GM18505 (cell line): Measurements from ENCODE around the gene OR51I2.

ENCODE experiments used
- ATAC-seq: cut with Tn5 transposase; IDR thresholded peaks from one replicate; pipeline ENCODE4 v1.9.1; 2021; ENCODE audit not compliant: unreplicated experiment
- POLR2A ChIP-seq: IDR thresholded peaks from 4 replicates; pipeline ENCODE4 v1.6.1; 2011; ENCODE audit warnings: borderline replicate concordance; ENCODE audit not compliant: insufficient read depth, insufficient read length; ENCODE audit errors: extremely low read depth

The OR51I2 gene, protein sequence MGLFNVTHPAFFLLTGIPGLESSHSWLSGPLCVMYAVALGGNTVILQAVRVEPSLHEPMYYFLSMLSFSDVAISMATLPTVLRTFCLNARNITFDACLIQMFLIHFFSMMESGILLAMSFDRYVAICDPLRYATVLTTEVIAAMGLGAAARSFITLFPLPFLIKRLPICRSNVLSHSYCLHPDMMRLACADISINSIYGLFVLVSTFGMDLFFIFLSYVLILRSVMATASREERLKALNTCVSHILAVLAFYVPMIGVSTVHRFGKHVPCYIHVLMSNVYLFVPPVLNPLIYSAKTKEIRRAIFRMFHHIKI

DNA sequence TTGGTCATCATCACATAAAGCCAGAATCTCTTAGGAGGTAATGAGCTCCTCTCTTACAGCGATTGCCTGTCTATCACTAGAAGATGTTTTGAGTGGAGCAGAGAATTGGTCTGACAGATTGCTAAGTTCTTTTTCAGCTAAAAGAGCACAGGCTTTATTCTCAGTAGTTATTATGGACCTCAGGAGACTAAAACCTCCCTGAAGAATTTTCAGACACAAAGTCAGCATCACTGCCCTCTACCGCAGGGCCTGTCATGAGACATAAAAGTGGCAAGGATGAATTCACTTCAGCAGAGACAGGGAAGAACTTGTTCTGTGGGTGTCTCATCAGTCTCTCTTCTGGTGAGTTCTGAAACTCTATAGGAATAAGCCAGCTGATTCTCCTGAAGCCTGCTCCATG is at the start of gene OR51I2:
Gene OR51I2, plus strand, starts transcription at position 301 of the 400 bp plus-strand sequence. CDS start 4,166 bp downstream, outside the sequence.
- TF ChIP-seq POLR2A = no peak
- ATAC-seq = no peak

DNA sequence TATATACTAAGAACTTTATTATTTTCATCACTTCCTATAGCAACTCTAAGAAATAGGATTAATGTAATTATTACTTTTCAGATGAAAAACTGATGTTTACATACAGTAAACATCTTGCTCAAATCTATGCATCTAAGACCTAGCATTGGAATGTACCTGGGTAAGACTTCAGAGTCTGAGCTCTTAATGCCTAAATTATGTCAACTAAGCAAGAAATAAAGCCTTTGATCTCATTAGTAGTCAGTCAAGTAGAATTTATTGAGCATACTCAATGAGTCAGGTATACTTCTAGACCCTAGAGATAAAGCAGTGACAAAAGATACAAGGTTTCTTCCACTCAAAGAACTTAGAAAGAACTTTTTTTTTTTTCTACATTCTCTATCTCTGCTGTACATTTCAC is 44.0 kb upstream of the OR51I2 start:
- TF ChIP-seq POLR2A = no peak
- ATAC-seq = no peak

DNA sequence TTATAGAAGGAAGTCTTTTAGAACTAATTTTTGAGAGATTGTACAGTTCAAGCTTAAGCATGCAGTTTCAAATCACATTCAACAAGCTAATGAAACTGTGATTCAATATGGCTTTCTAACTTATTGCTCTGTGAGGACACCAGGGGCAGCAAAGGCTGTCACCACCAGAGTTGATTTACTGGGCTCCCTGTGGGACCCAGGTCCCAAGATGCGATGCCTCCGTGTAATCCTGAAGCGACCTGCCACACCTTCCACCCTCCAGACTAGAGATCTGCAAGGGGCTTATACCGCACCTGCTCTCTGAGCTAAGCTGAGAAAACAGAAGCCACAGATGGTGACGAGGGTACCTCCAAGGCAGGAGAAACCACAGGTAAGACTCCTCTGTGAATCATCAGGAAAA is 28.1 kb upstream of the OR51I2 start:
- TF ChIP-seq POLR2A = no peak
- ATAC-seq = no peak

DNA sequence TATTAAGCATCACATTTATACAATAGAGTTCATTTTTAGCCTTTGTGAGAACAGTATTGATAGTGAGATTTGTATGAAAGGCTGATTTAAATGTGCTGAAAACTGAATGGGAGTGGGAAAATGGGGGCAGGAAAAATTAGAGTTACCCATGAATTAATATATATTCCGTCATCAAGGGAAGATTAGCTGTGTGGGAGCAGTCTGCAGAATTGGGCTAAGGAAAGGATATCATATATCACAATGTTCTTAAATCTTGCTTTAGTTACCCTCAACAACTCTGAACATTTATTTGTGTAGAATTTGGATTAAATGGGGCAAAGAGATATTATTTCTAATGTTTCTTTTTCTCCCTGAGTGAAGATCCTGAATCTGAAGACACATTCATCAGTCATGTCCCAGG is 27.3 kb upstream of the OR51I2 start, which contains the start of gene OR51Q1:
Gene OR51Q1, plus strand, starts transcription at position 301 of the 400 bp plus-strand sequence. Its CDS starts 90 bp downstream, at position 391.
- no peak for TF ChIP-seq POLR2A
- no peak for ATAC-seq

DNA sequence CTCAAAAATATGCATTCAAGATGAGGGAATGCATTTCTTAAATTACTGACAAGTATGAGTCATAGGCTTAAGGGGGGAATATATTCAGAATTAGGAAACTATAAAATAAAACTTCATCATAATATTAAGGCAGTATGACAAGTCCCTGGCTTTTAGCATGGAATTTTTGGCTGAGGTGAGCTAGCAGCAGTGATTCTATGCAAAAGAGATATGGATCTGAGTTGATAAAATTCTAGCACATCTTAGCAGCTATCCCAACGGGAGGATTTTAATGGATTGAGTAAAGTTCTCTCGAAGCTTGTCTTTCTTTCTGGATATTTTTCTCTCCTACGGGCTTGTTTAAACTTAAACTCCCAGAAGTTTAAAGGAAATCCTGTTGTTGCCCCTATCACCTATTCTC is 26.0 kb upstream of the OR51I2 start:
- ATAC-seq = no peak
- no peak for TF ChIP-seq POLR2A

DNA sequence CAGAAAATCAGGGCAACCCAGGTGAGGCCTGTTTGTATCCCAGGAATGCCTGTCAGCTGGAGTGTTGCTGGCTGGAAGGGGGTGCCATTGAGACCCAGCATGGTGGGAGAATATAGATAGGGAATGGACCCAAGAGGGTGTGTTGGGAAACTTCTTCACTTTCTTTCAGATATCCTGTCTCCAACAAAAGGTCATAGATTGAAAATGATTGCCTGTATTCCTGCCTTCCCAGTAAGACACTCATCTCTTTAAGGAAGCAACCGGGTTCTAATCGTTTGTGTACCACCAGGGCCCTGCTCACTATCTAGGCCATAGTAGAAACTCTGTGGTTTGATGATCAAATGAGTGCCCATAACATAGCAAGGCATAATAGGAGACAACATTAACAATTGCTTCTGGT is 7.7 kb upstream of the OR51I2 start, which contains the start of gene OR51I1:
Gene OR51I1, minus strand, starts transcription at position 101 of the 400 bp plus-strand sequence. Its CDS starts 0 bp downstream, at position 101.
- no peak for ATAC-seq
- TF ChIP-seq POLR2A = no peak

DNA sequence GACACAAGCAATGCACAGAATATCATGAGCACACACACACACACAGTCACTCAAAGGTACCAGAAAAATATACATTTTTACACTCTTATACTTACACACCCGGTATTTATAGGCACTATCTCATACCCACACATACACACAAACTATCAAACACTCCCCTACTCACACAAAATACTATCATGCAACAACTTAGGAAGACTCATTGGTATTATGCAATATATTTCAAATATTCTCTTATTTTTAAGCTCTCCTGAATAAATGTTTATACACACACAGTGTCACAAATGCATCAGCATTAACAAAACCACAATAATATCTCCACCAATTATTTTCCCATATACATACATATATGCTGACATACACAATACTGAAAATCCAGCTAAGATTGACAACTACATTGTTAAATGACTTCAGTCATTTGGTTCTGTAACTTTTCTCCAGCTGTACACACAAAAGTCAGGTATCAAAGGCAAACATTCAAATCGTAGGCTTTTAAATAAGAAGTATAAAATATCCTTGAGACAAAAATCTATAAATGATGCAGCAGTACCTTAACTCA is 5.2 kb upstream of the OR51I2 start:
- no peak for TF ChIP-seq POLR2A
- no peak for ATAC-seq

DNA sequence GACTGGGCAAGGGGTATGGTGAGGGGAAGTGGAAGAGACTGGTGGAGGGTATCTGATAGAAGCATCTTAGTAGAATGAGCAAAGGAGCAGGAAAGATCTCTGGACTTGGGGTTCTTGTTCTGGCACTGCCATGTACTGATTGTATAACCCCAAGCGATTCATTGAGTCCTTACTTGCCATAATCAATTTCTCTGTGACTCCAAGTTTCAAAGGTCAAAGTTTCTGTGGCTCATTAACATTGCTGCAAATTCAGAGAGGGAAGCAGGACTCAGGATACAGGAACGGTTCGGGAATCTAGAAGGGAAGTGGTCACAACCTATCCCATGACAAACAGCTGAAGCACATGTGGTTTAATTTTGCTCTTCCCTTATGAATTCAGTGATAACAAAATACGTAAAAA is 309 bp downstream of the OR51I2 start:
- no peak for ATAC-seq
- TF ChIP-seq POLR2A = no peak

DNA sequence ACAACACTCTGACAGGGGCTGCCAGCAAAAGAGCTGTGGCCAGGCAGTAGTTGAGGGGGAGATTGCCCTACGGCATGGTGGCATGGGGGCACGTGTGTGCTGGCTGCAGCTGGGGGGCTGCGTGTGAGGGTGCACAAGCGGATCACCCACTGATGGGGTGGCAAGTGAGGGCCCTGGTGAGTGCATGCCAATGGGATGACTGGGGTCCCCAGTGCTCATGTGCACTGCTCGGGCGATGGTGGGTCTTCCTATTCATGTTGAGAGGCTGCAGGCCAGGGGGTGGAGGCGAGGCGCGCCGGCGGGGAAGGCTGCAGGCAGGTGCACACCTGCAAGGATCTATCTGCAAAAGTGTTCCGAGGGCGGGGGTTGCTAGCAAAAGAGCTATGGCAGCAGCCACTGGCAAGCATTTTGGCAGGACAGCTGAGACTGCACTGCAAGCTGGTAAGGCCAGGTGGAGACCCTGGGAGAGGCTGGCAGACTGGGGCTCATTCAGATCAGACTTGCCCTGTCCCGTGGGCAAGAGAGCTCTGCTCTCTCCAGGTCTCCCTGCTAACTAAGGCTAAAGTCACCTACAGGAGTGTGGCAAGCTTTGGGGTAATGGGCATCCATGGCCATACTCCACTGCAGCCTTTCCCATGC is 12.0 kb downstream of the OR51I2 start:
- TF ChIP-seq POLR2A = no peak
- no peak for ATAC-seq

DNA sequence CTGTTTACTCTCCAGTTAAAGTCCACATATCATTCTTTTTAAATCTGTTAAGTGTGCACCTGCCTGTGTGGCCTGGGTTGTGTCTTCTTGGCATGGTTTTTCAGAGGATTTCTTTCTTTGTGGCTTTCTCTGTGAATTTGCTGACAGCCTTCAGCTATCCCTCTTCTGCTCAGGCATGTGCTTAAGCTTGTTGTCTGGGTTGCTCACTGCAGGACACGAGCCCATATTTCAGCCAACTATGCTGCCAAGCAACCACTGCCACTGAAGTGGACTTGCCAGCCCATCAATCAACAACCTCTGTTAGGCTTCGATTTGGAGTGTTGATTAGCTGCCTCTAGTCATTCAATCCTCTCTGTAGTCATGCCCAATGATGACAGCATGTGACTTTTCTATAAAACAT is 18.4 kb downstream of the OR51I2 start:
- no peak for ATAC-seq
- no peak for TF ChIP-seq POLR2A

DNA sequence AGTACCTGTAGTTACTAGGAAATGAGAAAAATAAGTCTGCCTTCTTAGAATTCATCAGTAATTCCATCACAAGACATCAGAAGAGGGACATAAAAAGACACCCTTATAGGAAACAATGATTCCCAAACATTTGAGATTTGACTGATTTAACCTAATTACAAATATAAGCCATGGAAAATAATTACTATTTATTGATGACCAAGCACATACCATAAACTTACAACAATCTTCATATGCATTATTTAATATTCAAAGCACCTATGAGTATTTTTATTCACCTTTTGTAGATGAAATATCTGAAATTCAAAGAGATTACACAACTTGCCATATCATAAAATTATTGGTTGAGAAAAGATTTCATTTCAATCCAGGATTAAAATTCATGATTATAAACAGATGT is 24.8 kb downstream of the OR51I2 start:
- no peak for ATAC-seq
- no peak for TF ChIP-seq POLR2A

DNA sequence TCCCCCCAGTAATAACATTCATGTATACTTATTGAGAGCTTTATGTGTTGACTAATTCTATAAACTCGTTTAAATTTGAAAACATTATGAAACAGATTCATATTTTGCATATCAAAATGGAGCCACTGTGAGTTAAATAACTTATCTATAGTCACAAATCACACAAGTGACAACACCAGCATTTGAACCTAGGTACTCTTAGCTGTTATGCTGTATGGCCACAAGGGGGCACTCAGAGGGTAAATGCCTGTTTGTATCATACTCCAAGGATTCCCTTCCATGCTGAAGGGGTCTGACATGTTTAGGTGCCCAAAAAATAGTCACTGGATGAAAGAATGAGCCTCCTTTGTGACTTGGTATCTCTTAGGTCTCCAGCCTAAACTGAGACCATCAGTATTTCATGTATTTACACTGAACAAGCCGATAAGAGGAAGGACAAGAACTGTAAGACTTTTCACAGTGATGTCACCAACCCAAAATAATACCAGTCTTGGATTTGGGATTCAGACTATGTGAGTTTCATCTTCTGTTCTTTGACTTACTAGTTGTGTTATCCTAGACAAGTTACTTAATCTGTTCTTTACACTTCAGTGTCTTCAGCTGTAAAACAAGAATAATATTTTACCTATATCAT is 27.2 kb downstream of the OR51I2 start:
- TF ChIP-seq POLR2A = no peak
- no peak for ATAC-seq

DNA sequence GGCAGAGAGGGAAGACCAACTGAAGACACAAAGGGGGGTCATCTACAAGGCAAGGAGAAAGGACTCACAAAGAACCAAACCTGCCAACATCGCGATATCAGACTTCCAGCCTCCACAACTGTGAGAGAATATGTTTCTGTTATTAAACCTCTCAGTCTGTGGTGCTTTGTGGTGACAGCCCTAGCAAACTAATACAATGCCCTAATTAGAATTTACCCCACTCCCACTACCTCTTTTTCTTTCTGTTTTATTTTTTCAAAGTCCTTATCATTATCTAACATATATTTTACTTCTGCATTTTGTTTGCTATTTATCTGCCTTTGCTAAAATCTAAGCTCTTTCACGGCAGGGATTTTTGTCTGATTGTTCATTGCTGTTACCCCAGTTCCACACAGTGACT is 36.9 kb downstream of the OR51I2 start:
- TF ChIP-seq POLR2A = no peak
- no peak for ATAC-seq

DNA sequence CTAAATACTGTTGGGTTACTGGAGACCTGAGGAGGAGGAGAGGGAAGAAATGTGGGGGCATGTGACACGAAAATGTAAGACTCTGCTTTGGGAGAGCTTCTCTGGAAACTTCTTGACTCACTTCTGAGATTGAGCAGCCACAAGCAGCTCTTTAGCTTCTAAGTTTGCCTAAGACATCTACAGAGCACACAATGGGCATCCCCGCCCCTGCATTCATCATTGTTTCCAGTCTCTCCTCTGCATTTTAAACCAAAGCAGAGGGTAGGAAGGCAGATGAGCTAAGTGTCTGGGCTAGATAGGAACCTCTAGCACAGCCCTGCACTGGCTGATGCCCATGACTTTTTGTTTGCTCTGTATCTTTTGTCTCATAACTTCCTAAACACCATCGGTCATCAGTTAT is 37.3 kb downstream of the OR51I2 start:
- no peak for TF ChIP-seq POLR2A

DNA sequence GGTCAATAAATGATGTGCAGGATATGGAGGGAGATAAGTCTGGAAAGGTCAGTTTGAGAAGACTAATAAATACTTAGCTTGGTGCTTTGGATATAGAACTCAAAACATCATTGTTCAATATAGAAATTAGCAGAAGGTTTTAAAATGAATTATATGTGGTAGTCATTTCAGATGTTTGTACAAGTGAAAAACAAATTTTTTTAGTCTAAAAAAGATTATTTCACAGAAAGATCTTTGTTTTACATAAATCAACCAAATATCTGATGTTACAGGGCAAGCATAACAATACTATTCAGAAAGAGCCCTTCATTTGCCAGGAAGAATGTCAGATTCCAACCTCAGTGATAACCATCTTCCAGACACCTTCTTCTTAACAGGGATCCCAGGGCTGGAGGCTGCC is 39.3 kb downstream of the OR51I2 start, which contains the start of gene OR52D1:
Gene OR52D1, plus strand, starts transcription at position 301 of the 400 bp plus-strand sequence. Its CDS starts 22 bp downstream, at position 323.
- ATAC-seq = no peak
- no peak for TF ChIP-seq POLR2A

More for the DNA sequence above, 37.3 kb downstream of the OR51I2 start:
- no peak for ATAC-seq
